Keratinocyte (primary cell): ENCODE data around the gene FUT8. TPM values are rescaled to one million over a fixed set of nuclear protein-coding genes. Genes with fewer than 3 reads are reported as not detected.

ENCODE experiments used
- DNase-seq: peaks from one replicate; pipeline ENCODE4 v3.0.0-alpha.2; 2011; ENCODE audit warnings: low read depth, missing footprints, low spot score
- FAIRE-seq: peaks from 2 replicates; lab custom pipeline; 2011; peaks lifted over from hg19 to GRCh38; lab: Jason Lieb, UNC
- H2AFZ ChIP-seq: 2 replicates; pipeline ENCODE4 v1.6.0; 2012; ENCODE audit warnings: low read length, control low read depth, inconsistent platforms; ENCODE audit not compliant: control insufficient read depth
- H3K27ac ChIP-seq: 2 replicates; pipeline ENCODE4 v1.5.1; 2011; ENCODE audit warnings: low read length; ENCODE audit not compliant: control insufficient read depth, insufficient read depth
- H3K27me3 ChIP-seq: 3 replicates; pipeline ENCODE4 v1.6.0; 2011; ENCODE audit warnings: low read length; ENCODE audit not compliant: control insufficient read depth, insufficient read depth; ENCODE audit errors: extremely low read depth
- H3K36me3 ChIP-seq, 2 experiments: 2 replicates in 1 of 2; 3 replicates in 1 of 2; pipeline ENCODE4 v1.5.1; 2011; ENCODE audit warnings: low read length in 2 of 2, mild to moderate bottlenecking in 1 of 2; ENCODE audit not compliant: control insufficient read depth in 2 of 2, insufficient read depth in 2 of 2; ENCODE audit errors: extremely low read depth in 1 of 2
- H3K4me1 ChIP-seq: 3 replicates; pipeline ENCODE4 v1.5.1; 2011; ENCODE audit warnings: low read length; ENCODE audit not compliant: control insufficient read depth, insufficient read depth; ENCODE audit errors: extremely low read depth
- H3K4me2 ChIP-seq: 3 replicates; pipeline ENCODE4 v1.6.0; 2011; ENCODE audit warnings: low read depth, low read length; ENCODE audit not compliant: control insufficient read depth, insufficient read depth; ENCODE audit errors: extremely low read depth
- H3K4me3 ChIP-seq, 3 experiments: fragments of 200-600 bp in 1 of 3; sonication (generic) in 1 of 3; 2 replicates in 2 of 3; 3 replicates in 1 of 3; pipeline ENCODE4 v1.5.1; 2011 to 2016; ENCODE audit warnings: low read length in 3 of 3, mild to moderate bottlenecking in 3 of 3, control low read depth in 2 of 3, inconsistent platforms in 1 of 3, low read depth in 1 of 3, mixed read lengths in 1 of 3, mixed run types in 1 of 3, moderate library complexity in 1 of 3; ENCODE audit not compliant: control insufficient read depth in 2 of 3, insufficient read depth in 2 of 3; ENCODE audit errors: extremely low read depth in 1 of 3
- H3K79me2 ChIP-seq: 2 replicates; pipeline ENCODE4 v1.6.0; 2012; ENCODE audit warnings: low read length; ENCODE audit not compliant: control insufficient read depth, insufficient read depth
- H3K9ac ChIP-seq: 3 replicates; pipeline ENCODE4 v1.6.0; 2011; ENCODE audit warnings: low read length; ENCODE audit not compliant: control insufficient read depth, insufficient read depth; ENCODE audit errors: extremely low read depth
- H3K9me1 ChIP-seq: 3 replicates; pipeline ENCODE4 v1.6.0; 2011; ENCODE audit warnings: low read length; ENCODE audit not compliant: control insufficient read depth, insufficient read depth; ENCODE audit errors: extremely low read depth
- H3K9me3 ChIP-seq: 2 replicates; pipeline ENCODE4 v1.5.1; 2012; ENCODE audit warnings: low read depth, low read length; ENCODE audit not compliant: control insufficient read depth
- H4K20me1 ChIP-seq: 3 replicates; pipeline ENCODE4 v1.6.0; 2011; ENCODE audit warnings: low read length; ENCODE audit not compliant: control insufficient read depth, insufficient read depth; ENCODE audit errors: extremely low read depth
- EZH2 ChIP-seq: IDR thresholded peaks from one replicate; pipeline ENCODE4 v1.6.1; 2012; ENCODE audit warnings: inconsistent platforms, mild to moderate bottlenecking, low read length, moderate library complexity
- dilution Hi-C: fragments of 300-500 bp; cut with MboI; formaldehyde crosslinking; loops from one replicate; pipeline ENCODE4 v1.7.0; 2020; ENCODE audit warnings: low sequenced_read_pairs; ENCODE audit not compliant: extremely low pct_ligation_motif_present
- polyA plus RNA-seq, 5 experiments: library from polyadenylated mRNA; depleted of rRNA in 3 of 5; stranded (reverse) in 3 of 5; stranded (forward) in 1 of 5; unstranded in 1 of 5; fragments of >200 nt; gene quantifications; 1 replicate in 1 of 5; 2 replicates in 3 of 5; 3 replicates in 1 of 5; pipeline versions ENCODE4 v1.2.1 to v1.2.3, GENCODE V29; 2011 to 2012; ENCODE audit warnings: missing spikeins in 2 of 5, low read depth in 1 of 5, low replicate concordance in 1 of 5
- TF ChIP-seq, protein P1 (sequence below), 3 experiments: IDR thresholded peaks in 1 of 3; conservative IDR thresholded peaks in 1 of 3; optimal IDR thresholded peaks in 1 of 3; 2 replicates in 2 of 3; 3 replicates in 1 of 3; pipeline versions ENCODE3 to v1.5.1; 2011; ENCODE audit warnings: low read length in 3 of 3, mild to moderate bottlenecking in 3 of 3, moderate library complexity in 2 of 3, control low read depth in 1 of 3, inconsistent platforms in 1 of 3; ENCODE audit not compliant: insufficient read depth in 2 of 3; ENCODE audit errors: extremely low read depth in 1 of 3

Gene FUT8
- polyA plus RNA-seq, 1 donor (not counting 4 experiments of a cell fraction or from before 2014, with no cell fraction given), result 12.5 TPM

DNA sequence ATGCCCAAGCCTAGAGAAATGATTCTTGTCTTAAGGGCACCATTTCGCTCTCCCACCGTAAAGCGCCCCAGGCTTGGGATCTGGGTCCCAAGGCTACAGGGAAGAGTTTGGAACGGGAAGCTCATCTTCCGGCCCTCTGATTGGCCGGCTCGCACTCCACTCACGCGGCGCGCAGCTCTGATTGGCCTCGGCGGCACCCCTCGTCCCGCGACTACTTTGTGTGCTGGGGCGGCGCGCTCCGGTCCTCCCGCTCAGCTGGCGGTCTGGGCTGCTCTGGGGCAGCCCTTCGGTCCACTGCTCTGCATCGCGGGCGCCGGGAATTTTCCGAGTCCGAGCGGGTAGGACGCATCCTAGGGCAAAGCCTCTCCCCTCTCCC is 886 bp upstream of the FUT8 start:
- peak overlapping the region; percentile 90 for H2AFZ ChIP-seq
- H3K79me2 ChIP-seq, result peaks cover 8% of the 10 kb centered on the region
- H3K4me3 ChIP-seq, result peak overlapping the region; percentile 89 to 91 (median 90)
- peak overlapping the region; percentile 88 for H3K9ac ChIP-seq
- H3K9me3 ChIP-seq, result no peaks in the 10 kb centered on the region
- peak overlapping the region; percentile 70 for H3K4me2 ChIP-seq
- TF ChIP-seq, protein P1, sequence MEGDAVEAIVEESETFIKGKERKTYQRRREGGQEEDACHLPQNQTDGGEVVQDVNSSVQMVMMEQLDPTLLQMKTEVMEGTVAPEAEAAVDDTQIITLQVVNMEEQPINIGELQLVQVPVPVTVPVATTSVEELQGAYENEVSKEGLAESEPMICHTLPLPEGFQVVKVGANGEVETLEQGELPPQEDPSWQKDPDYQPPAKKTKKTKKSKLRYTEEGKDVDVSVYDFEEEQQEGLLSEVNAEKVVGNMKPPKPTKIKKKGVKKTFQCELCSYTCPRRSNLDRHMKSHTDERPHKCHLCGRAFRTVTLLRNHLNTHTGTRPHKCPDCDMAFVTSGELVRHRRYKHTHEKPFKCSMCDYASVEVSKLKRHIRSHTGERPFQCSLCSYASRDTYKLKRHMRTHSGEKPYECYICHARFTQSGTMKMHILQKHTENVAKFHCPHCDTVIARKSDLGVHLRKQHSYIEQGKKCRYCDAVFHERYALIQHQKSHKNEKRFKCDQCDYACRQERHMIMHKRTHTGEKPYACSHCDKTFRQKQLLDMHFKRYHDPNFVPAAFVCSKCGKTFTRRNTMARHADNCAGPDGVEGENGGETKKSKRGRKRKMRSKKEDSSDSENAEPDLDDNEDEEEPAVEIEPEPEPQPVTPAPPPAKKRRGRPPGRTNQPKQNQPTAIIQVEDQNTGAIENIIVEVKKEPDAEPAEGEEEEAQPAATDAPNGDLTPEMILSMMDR (optimal IDR thresholded peaks at IDR 0.05 in 1 of 3, IDR thresholded peaks at IDR 0.05 in 1 of 3, conservative IDR thresholded peaks at IDR 0.05 in 1 of 3; ENCODE audit: extremely low read depth in 1 of 3, insufficient read depth in 2 of 3, low read length in 3 of 3), result no peak
- no peak for TF ChIP-seq EZH2
- H3K9me1 ChIP-seq, result no peaks in the 10 kb centered on the region
- H3K27me3 ChIP-seq, result no peaks in the 10 kb centered on the region
- peaks cover 14% of the 10 kb centered on the region for H3K4me1 ChIP-seq
- DNase-seq (peak; percentile 36), FAIRE-seq (peak; percentile 65)
- peak overlapping the region; percentile 82 for H3K27ac ChIP-seq
- no peaks in the 10 kb centered on the region for H4K20me1 ChIP-seq
- H3K36me3 ChIP-seq, result no peaks in the 10 kb centered on the region
- dilution Hi-C loops, result no loop called here

DNA sequence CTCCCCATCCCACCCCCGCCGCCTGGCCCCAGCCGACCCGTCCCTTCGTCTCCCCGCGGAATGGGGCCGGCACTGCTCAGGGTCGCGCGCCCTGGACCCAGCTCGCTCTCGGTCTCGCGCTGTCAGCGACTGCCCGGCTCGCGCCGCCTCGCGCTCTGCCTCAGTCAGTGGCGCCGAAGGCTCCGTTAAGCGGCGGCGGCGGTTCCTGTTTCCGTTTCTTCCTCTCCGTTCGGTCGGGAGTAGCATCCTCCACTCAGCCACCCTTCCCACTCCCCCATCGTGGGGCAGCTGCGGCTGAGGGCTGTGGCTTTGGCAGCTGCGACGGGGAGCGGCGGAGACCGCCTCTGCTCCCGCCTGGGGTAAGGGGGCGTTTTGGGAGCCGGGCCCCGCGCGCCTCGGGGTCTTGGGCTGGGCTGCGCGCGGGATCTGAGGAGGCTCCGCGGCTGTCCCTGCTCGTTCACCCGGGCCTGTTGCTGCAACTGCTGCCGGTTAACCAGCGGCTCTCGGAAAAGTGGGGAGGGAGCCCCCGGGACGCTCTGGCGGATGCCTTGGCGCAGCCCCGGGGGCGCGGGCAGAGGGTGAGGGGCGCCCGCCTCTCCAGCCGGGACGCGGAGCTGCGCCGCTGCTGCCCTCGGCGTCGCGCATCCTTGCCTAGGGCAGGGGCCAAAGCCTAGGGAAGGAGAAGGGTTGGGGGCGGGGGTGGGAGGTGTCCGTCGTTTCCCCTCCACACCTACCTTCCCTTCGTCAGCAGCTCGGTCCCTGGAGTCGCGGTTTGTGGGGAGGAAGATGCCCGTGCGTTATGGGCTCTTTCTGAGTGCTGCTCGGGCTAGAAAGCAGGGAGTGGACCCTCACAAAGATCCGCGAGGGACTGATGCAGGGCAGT is 567 bp downstream of the FUT8 start:
- no peaks in the 10 kb centered on the region for H3K9me3 ChIP-seq
- peaks cover 14% of the 10 kb centered on the region for H3K4me1 ChIP-seq
- H3K4me3 ChIP-seq, result peak overlapping the region; percentile 82 to 89 (median 89)
- no peak overlapping the region for H3K27ac ChIP-seq
- no peak for FAIRE-seq
- dilution Hi-C loops, result no loop called here
- no peak for DNase-seq
- H4K20me1 ChIP-seq, result no peaks in the 10 kb centered on the region
- no peak for TF ChIP-seq EZH2
- TF ChIP-seq, protein P1 (optimal IDR thresholded peaks at IDR 0.05 in 1 of 3, IDR thresholded peaks at IDR 0.05 in 1 of 3, conservative IDR thresholded peaks at IDR 0.05 in 1 of 3; ENCODE audit: extremely low read depth in 1 of 3, insufficient read depth in 2 of 3, low read length in 3 of 3), result peak in 2 of 3 experiments; percentile 18 to 36
- H3K27me3 ChIP-seq, result no peaks in the 10 kb centered on the region
- peak overlapping the region; percentile 71 for H3K9ac ChIP-seq
- H3K4me2 ChIP-seq, result peak overlapping the region; percentile 97
- no peaks in the 10 kb centered on the region for H3K9me1 ChIP-seq
- H3K36me3 ChIP-seq, result no peaks in the 10 kb centered on the region
- H3K79me2 ChIP-seq, result peaks cover 8% of the 10 kb centered on the region
- peak overlapping the region; percentile 94 for H2AFZ ChIP-seq
